Uterus (tissue), 2 donors: ENCODE results near the gene WDR47.

Experiments
- CTCF ChIP-seq, 4 experiments: fragments of 200-600 bp in 2 of 4; fragments of 450-650 bp in 2 of 4; sonication (generic) in 2 of 4; IDR thresholded peaks; one replicate each; pipeline ENCODE4 v1.5.1; 2016 to 2019; ENCODE audit warnings: antibody characterized with exemption in 4 of 4, mild to moderate bottlenecking in 2 of 4, moderate library complexity in 1 of 4
- POLR2A ChIP-seq, 2 donors: fragments of 450-650 bp; IDR thresholded peaks; one replicate each; pipeline ENCODE4 v1.6.1; 2016; ENCODE audit warnings: antibody characterized with exemption in 2 of 2, mild to moderate bottlenecking in 1 of 2, moderate library complexity in 1 of 2

- TF ChIP-seq CTCF (IDR thresholded peaks at IDR 0.05), result no peak
- TF ChIP-seq POLR2A (IDR thresholded peaks at IDR 0.05), result no peak
These were observed 19.3 kb upstream of the WDR47 start for GRCh38 chr1:109061183-109061582.
